Suprapubic skin (tissue), 4 donors: ENCODE data around the gene CYP3A4. TPM values are rescaled to one million over a fixed set of nuclear protein-coding genes. Genes with fewer than 3 reads are reported as not detected.

ENCODE experiments used
- DNase-seq, 2 donors: peaks; one replicate each; pipeline ENCODE4 v3.0.0-alpha.2; 2019; ENCODE audit warnings: low spot score in 2 of 2
- H3K27ac ChIP-seq: fragments of 200-600 bp; sonication (generic); one replicate; pipeline ENCODE4 v1.5.1; 2019
- H3K27me3 ChIP-seq: fragments of 200-600 bp; sonication (generic); one replicate; pipeline ENCODE4 v1.5.1; 2019
- H3K36me3 ChIP-seq: fragments of 200-600 bp; sonication (generic); one replicate; pipeline ENCODE4 v1.5.1; 2019
- H3K4me1 ChIP-seq: fragments of 200-600 bp; sonication (generic); one replicate; pipeline ENCODE4 v1.5.1; 2019
- H3K4me3 ChIP-seq: fragments of 200-600 bp; sonication (generic); one replicate; pipeline ENCODE4 v1.5.1; 2019; ENCODE audit warnings: mild to moderate bottlenecking
- H3K9me3 ChIP-seq: fragments of 200-600 bp; sonication (generic); one replicate; pipeline ENCODE4 v1.5.1; 2019
- EP300 ChIP-seq: sonication (generic); formaldehyde crosslinking; IDR thresholded peaks from one replicate; pipeline ENCODE4 v1.6.1; 2017; ENCODE audit warnings: antibody characterized with exemption
- POLR2A ChIP-seq, 2 donors: fragments of 450-650 bp; IDR thresholded peaks; one replicate each; pipeline ENCODE4 v1.6.1; 2017; ENCODE audit warnings: antibody characterized with exemption in 2 of 2, mild to moderate bottlenecking in 2 of 2, moderate library complexity in 2 of 2
- POLR2AphosphoS5 ChIP-seq, 3 donors: sonication (generic); formaldehyde crosslinking; IDR thresholded peaks; one replicate each; pipeline ENCODE4 v1.6.1; 2017; ENCODE audit warnings: antibody characterized with exemption in 3 of 3
- WGBS: methylation state at CpG from one replicate; pipeline ENCODE4 v1.1.5; 2018; 5-methylcytosine and 5-hydroxymethylcytosine counted together
- total RNA-seq, 4 donors: library from RNA; depleted of rRNA; stranded (reverse); fragments of >200 nt; gene quantifications; one replicate each; pipeline ENCODE4 v1.1.0, GENCODE V29; 2016
- TF ChIP-seq, protein P1 (sequence below), 2 donors: fragments of 200-600 bp in 1 of 2; fragments of 450-650 bp in 1 of 2; sonication (generic) in 1 of 2; IDR thresholded peaks; one replicate each; pipeline ENCODE4 v1.5.1; 2016 to 2019; ENCODE audit warnings: antibody characterized with exemption in 2 of 2, mild to moderate bottlenecking in 1 of 2, moderate library complexity in 1 of 2

The CYP3A4 gene
- 1 to 10 TPM; 2.3 to 7.8 (median 4.4) TPM for total RNA-seq

DNA sequence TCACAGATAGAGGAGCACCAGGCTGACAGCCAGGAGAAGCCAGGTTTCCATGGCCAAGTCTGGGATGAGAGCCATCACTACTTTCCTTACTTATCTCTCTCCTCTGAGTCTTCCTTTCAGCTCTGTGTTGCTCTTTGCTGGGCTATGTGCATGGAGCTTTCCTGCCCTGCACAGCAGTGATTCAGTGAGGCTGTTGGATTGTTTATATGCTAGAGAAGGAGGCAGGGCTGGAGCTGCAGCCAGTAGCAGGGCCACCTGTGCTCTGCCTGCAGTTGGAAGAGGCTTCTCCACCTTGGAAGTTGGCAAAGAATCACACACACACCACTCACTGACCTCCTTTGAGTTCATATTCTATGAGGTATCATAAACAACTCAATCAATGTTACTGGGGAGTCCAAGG is at the start of gene CYP3A4:
TSS of gene CYP3A4 (minus strand) at position 178 of the 400 bp plus-strand sequence. CDS start at position 75, 103 bp downstream.
- H3K4me1 ChIP-seq, result peaks cover 33% of the 10 kb centered on the region
- H3K4me3 ChIP-seq, result no peak within 1 kb of the TSS

GRCh38 chr7:99833289-99833877 is 49.4 kb upstream of the CYP3A4 start:
- DNase-seq, result no peak
- Histone ChIP-seq H3K27ac (no peak overlapping the region), H3K36me3 (no peaks in the 10 kb centered on the region), H3K4me1 (peaks cover 2% of the 10 kb centered on the region), H3K27me3 (no peaks in the 10 kb centered on the region), H3K4me3 (no peak overlapping the region), H3K9me3 (no peaks in the 10 kb centered on the region)
- 69% methylated on average over 8 of the region's 8 CpGs for WGBS
- TF ChIP-seq POLR2A (IDR thresholded peaks at IDR 0.05), result no peak
- no peak for TF ChIP-seq EP300
- TF ChIP-seq, protein P1, sequence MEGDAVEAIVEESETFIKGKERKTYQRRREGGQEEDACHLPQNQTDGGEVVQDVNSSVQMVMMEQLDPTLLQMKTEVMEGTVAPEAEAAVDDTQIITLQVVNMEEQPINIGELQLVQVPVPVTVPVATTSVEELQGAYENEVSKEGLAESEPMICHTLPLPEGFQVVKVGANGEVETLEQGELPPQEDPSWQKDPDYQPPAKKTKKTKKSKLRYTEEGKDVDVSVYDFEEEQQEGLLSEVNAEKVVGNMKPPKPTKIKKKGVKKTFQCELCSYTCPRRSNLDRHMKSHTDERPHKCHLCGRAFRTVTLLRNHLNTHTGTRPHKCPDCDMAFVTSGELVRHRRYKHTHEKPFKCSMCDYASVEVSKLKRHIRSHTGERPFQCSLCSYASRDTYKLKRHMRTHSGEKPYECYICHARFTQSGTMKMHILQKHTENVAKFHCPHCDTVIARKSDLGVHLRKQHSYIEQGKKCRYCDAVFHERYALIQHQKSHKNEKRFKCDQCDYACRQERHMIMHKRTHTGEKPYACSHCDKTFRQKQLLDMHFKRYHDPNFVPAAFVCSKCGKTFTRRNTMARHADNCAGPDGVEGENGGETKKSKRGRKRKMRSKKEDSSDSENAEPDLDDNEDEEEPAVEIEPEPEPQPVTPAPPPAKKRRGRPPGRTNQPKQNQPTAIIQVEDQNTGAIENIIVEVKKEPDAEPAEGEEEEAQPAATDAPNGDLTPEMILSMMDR (IDR thresholded peaks at IDR 0.05), result no peak

More for the DNA sequence above, at the start of gene CYP3A4:
- Histone ChIP-seq H3K27ac (no peak within 1 kb of the TSS), H3K36me3 (no peaks in the 10 kb centered on the region), H3K27me3 (no peaks in the 10 kb centered on the region), H3K9me3 (no peaks in the 10 kb centered on the region)
- no peak for DNase-seq
- TF ChIP-seq, protein P1 (IDR thresholded peaks at IDR 0.05), result no peak
- TF ChIP-seq POLR2A (IDR thresholded peaks at IDR 0.05), result no peak
- no peak for TF ChIP-seq POLR2AphosphoS5 (IDR thresholded peaks at IDR 0.05)
- TF ChIP-seq EP300, result no peak

GRCh38 chr7:99831595-99831994 is 47.6 kb upstream of the CYP3A4 start:
- Histone ChIP-seq H3K36me3 (no peaks in the 10 kb centered on the region), H3K9me3 (no peaks in the 10 kb centered on the region), H3K27me3 (no peaks in the 10 kb centered on the region), H3K27ac (no peak overlapping the region), H3K4me1 (no peaks in the 10 kb centered on the region), H3K4me3 (no peak overlapping the region)
- no peak for DNase-seq
- TF ChIP-seq, protein P1 (IDR thresholded peaks at IDR 0.05), result no peak
- TF ChIP-seq EP300, result no peak
- no peak for TF ChIP-seq POLR2AphosphoS5 (IDR thresholded peaks at IDR 0.05)
- TF ChIP-seq POLR2A (IDR thresholded peaks at IDR 0.05), result no peak

DNA sequence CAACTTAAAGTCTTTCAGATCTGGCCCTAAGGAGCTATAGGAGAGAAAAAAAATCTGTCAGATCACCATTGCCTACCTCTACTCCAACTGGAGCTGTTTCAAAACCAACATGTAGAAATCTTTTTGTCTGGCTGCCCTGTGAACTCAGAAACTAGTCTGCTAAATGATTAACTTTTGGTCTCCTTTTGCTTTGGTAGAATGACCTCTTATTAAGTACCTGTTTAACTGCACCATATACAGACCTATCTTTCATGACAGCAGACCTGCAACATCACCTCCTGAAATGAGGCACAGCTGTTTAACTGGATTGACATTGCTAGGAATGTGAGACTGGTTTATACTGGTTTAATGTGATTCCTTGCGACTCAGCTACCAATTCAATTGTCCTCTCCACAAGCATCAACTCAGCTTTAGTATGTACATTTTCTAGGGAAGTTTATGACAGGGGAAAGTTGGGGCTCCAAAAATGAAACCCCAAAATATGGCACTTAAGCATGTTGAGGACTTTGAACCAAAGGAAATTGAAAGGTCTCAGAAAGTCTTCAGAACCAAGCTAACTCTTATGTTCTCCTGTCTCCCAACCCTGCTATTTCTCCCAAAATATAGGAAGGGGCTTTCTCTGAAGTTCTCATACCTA is 45.7 kb upstream of the CYP3A4 start:
- DNase-seq, result no peak
- H3K9me3 ChIP-seq, result no peaks in the 10 kb centered on the region
- no peak for TF ChIP-seq POLR2AphosphoS5 (IDR thresholded peaks at IDR 0.05)
- no peak overlapping the region for H3K27ac ChIP-seq
- 78% methylated on average over 1 of the region's 1 CpG for WGBS
- H3K27me3 ChIP-seq, result no peaks in the 10 kb centered on the region
- H3K4me1 ChIP-seq, result no peaks in the 10 kb centered on the region
- no peak overlapping the region for H3K4me3 ChIP-seq
- no peaks in the 10 kb centered on the region for H3K36me3 ChIP-seq

DNA sequence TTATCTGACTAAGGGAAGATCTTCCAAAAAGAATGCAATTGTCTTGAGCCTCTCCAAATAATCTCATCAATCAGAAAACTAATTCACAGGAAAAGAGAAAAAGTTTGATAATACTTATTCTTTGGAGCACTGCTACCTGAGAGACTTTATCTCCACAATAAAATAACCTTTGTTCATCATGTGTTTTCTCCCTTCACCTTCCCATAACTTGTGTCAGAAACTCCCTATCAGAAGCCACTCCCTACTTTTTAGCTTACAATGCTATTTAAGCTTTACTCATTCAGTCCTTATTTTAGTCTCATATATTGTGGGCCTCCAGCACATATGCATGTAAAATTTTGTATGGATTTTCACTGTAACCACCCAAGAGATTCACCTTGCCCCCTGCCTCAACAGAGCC is 44.8 kb upstream of the CYP3A4 start:
- no peaks in the 10 kb centered on the region for H3K9me3 ChIP-seq
- no peak overlapping the region for H3K4me3 ChIP-seq
- no peak for DNase-seq
- no peak overlapping the region for H3K27ac ChIP-seq
- no peaks in the 10 kb centered on the region for H3K4me1 ChIP-seq
- H3K36me3 ChIP-seq, result no peaks in the 10 kb centered on the region
- TF ChIP-seq EP300, result no peak
- TF ChIP-seq POLR2A (IDR thresholded peaks at IDR 0.05), result no peak
- TF ChIP-seq POLR2AphosphoS5 (IDR thresholded peaks at IDR 0.05), result no peak
- TF ChIP-seq, protein P1 (IDR thresholded peaks at IDR 0.05), result no peak
- no peaks in the 10 kb centered on the region for H3K27me3 ChIP-seq
